ENCODE measurements around the gene PPM1B.
"Not testable (repeated sequence)": the region's sequence is repeated elsewhere in the genome, so short reads cannot be mapped to it uniquely, and the experiment has no call there.

The PPM1B gene

DNA sequence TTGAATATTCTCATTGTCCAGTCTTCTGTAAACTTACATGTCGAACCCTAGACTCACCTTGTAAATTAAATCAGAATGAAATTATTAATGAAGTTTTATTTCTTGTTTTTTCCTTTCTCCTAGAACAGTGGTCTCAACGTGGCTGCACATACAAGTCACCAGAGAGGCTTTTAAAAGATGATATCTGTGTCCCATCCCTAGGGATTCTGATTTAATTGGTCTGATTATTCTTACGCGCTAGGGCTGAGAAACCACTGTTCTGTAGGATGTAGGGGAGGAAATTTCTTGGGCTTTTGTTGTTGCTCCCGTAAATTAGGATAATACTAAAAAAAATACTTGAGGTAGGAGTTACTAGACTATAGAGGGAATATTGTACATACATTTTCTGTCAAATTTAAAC is 32.1 kb downstream of the PPM1B start:
- DNase-seq (ENCODE audit: low spot score) = no peak

DNA sequence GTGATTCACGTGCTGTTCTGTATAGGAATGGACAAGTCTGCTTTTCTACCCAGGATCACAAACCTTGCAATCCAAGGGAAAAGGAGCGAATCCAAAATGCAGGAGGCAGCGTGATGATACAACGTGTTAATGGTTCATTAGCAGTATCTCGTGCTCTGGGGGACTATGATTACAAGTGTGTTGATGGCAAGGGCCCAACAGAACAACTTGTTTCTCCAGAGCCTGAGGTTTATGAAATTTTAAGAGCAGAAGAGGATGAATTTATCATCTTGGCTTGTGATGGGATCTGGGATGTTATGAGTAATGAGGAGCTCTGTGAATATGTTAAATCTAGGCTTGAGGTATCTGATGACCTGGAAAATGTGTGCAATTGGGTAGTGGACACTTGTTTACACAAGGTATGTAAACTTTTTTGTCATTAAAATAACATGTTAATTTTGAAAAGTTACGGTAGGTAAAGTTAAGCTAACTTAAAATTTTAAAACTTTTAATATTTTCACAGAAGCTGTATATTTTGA is 33.0 kb downstream of the PPM1B start:
- DNase-seq (ENCODE audit: low spot score) = no peak

DNA sequence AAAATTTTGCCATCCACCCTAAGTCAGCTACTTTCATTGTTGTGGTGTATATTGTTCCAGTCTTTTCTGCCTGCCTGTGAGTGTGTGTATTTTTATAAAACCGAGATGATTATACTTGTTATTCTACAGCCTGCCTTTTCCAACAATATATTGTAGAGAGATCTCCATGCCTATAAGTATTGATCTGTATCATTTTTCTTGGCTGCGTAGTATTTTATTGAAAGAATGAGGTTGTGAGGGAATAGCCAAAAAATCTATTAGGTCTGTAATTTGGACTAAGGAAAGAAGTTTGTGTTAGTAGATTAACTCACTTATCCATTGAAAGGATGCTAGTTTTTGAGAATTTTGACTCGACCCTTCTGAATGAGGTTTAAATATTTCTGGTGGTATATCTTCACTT is 34.9 kb downstream of the PPM1B start:
- no peak for DNase-seq (ENCODE audit: low spot score)

DNA sequence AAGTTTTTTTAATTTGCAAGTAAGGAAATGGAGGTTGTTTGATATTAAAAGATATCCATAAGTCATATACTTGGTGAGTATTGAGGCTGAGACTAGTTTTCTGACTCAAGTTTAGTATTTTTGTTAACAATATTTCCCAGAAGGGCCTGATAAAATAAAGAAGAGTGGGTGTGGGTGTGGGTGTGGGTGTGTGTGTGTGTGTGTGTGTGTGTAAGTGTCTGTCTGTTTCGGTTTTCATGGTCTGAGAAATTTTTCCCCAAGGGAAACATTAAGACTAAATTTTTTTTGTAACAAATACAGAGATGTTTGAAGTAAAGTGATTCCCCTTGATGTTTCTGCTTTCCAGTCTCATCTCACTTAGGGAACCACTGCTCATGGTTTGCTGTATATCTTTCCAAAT is 36.5 kb downstream of the PPM1B start:
- DNase-seq (ENCODE audit: low spot score) = no peak

DNA sequence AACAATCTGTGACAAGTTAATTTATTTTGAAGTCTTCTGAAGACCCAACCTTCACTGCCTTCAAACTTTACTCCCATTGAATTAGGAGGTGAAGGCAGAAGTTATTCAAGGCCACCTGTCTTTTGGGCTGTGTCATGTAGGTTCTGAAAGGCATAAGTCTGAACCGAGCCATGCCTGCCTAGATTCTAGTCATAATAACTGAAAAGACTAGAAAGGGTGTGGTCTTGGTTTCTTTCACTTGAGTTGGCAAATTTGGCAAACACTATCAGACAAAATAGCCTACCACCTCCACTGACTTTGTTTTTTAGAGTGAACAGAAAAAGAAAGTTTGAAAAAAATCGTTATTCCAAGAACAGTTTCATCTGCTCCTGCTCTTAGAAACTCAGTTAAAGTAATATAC is 38.4 kb downstream of the PPM1B start:
- no peak for DNase-seq (ENCODE audit: low spot score)

DNA sequence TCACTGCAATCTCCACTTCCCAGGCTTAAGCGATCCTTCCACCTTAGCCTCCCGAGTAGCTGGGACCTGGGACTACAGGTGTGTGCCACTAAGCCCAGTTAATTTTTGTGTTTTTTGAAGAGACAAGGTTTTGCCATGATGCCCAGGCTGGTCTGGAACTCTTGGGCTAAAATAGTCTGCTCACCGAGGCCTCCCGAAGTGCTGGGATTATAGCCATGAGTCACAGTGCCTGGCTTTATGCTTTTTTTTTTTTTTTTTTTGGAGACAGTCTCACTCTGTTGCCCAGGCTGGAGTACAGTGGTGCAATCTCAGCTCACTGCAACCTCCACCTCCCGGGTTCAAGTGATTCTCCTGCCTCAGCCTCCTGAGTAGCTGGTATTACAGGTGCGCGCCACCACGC is 39.0 kb downstream of the PPM1B start:
- DNase-seq (ENCODE audit: low spot score) = not testable (repeated sequence)

DNA sequence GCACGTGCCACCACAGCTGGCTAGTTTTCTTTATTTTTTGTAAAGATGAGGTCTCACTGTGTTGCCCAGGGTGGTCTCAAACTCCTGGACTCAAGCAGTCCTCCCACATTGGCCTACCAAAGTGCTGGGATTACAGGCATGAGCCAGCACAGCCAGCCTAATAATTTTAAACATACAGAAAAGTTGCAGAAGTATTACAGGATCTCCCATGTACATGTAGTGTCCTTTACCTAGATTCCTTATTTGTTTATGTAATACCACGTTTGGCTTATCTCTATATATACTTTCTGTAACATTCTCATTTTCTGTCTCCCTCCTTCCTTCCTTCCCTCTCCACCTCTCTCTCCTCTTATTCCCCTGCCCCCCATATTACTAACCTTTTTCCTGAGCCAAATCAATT is 41.7 kb downstream of the PPM1B start:
- no peak for DNase-seq (ENCODE audit: low spot score)

DNA sequence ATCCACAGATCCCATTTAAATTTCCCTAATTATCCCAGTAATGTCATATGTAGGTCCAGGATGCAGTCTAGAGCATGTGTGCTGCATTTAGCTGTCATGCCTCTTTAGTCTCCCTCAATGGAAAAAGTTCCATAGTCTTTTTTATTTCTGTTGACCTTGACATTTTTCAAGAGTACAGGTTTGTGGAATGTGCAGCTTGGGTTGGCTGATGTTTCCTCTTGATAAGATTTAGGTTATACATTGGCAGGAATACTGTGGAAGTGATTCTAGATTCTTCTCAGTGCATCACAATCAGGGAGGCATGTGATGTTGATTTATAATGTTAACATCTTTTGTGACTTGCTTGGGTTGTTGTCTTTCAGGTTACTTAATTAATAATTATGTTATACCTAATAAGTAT is 42.5 kb downstream of the PPM1B start:
- DNase-seq (ENCODE audit: low spot score) = no peak

DNA sequence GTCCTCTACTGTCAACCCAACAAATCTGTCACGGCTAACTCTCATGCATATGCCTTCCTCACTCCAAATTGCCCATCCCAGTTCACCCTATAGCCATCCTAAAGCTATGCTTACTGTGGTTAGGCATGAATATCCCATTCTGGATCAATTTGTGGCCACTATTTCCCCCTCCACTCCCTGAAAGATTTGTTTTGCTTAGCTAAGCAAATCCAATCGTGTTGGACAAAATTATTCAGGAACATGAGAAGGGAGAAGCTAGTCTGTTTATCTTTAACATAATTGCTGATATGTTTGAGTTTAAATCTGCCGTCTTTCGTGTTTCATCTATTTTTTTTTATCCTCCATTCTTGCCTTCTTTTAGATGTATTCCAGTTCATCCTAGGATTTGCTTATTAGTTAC is 43.6 kb downstream of the PPM1B start:
- no peak for DNase-seq (ENCODE audit: low spot score)

DNA sequence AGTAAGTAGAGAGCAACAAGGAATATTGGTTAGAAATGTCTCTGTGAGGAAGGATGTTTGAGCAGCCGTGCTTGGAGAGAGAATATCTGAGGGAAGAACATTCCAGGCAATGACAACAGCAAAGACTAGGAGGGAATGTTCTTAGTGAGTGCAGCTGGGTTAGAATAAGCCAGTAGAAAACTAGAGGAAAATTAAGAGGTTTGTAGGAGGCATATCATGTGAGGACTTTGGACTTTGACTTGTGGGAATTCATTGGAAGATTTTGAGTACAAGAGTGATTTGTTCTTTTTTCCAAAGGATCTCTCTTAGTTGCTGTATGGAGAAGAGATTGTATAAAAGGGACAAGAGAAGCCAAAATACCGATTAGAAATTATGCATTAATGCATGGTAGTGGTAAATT is 47.2 kb downstream of the PPM1B start:
- DNase-seq (ENCODE audit: low spot score) = no peak

DNA sequence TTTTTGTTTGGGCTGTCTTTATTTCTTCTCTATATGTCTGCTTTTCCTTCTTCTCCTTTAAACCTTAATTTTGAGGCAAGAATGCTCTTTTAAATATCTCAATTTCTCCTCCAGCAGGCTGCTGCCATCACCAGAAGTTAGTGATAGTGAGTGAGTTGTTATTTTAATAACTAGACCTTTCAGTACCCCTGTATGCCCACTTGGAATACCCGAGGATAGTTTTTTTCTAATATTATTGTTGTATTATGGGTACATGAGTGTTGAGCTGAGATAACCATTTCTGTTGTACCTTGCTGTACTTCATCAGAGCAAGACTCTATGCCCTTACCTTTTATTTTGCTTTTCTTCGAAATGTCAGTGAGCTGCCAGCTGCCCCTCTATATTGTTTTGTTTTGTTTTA is 50.1 kb downstream of the PPM1B start:
- no peak for DNase-seq (ENCODE audit: low spot score)

DNA sequence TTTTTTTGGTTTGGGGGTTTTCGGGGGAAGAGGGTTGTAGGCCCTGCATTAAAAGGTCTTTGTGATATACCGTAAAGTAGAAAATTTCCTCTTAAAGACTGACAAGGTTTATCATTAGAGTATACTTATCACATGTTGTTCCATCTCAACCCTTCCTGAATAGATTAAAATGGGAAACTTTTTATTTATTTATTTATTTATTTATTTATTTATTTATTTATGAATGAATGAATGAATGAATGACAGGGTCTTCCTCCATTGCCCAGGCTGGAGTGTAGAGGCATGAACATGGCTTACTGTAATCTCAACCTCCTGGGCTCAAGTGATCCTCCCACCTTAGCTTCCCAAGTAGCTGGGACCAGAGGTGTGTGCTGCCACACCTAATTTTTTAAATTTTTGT is 58.1 kb downstream of the PPM1B start:
- no peak for DNase-seq (ENCODE audit: low spot score)

DNA sequence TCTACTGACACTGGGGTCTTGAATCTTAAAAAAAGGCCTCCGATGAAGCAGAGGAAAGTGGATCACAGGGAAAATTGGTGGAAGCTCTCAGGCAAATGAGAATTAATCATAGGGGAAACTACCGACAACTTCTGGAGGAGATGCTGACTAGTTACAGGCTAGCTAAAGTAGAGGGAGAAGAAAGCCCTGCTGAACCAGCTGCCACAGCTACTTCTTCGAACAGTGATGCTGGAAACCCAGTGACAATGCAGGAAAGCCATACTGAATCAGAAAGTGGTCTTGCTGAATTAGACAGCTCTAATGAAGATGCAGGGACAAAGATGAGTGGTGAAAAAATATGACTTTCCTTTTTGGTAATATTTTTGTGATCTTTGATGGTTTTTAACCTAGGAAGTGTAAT is 61.7 kb downstream of the PPM1B start:
- no peak for DNase-seq (ENCODE audit: low spot score)

DNA sequence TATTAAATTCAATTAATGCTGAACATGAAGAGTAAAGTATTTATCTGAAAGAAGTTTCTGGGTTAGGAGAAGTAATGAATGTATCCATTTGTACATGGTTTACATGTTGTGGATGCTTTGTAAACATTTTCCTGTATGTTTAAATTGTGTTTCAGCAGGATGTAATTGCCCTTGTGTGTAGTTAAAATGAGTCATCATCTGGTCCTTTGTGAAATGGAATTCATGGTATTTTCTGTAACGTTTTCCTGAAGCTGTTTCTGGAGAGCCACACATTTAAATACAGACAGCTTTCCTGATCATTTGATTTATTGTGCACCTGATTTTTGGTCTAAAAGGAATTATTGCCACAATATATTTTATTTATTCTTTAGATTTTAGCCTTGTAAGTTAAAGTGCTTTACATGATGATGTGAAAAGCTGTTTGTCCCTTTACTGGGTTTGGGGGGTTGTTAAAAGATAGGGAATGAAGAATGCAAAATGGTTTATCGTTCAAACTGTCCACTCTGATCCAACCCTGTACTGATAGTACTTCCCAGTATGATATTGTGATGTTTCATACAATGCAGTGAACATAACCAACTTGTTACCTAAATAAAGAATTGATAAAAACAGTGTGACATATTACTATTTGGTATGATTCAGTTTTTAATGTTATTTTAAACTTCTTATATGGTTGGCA is 64.9 kb downstream of the PPM1B start:
- DNase-seq (ENCODE audit: low spot score) = no peak

DNA sequence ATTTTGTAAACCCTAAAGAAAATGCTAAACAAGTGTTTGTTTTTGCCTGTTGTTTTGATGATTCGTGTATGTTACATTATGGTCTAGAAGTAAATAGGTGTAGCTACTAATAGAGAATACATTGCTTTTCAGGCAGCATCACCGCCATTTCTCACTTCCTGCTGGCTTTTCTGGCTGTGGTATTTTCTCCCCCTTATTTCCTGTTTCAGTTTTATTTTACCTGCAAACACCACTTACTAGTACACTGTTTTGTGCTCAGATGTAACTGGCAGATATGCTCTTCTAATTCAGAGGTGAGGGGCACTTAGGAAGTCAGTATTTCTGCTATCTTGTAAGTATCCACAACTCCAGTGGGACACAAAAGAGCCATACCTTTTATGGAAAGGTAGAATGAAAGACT is 68.5 kb downstream of the PPM1B start:
- DNase-seq (ENCODE audit: low spot score) = peak; percentile 45

DNA sequence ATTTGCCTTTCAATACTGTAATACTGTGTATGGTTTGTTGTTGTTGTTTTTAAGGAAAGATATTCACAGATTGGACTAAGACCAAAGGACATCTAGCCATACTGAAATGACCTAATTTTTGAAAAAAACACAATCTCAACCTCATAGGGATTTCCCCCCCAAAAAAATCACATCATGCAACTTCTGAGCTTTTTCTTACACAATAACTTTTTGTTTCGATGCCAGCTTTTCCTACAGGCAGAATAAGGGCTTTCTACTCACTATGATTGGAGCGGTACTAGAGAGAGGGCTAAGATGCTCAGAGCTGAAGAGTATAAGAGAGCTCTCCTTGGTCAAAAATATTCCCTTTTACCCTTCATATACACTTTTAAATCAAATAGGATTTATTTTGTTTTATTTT is 74.2 kb downstream of the PPM1B start:
- DNase-seq (ENCODE audit: low spot score) = no peak

DNA sequence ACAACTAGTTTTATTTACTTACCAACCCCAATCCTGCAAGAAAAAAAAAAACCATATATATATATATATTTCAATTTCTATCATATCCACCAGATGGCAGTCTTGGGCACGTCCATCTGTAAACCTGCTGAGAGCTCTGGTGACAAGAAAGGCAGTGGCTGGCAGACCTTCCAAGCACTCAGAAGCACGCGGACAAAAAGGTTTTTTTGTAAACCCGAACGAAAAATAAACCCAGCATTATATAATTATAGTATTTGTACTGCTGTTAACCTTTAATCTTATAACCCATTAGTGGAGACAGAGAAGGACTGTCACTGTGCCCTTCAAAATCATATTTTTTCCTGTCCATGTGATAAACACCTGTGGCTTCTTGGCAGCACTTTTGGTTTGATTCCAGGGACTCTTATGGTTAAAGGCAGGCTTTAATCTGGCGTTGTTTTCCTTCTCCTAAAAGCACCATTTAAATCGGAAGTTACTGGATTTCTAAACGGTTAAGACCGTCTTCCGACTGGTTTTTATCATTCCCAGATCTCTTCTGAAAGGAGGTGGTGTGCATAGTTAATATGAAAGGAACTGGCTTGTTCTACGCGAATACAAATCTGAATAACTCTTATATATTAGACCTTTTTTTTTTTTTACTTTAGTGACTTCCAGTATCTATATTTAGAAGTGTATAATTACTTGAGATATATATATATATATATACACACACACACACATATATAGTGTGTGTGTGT is 75.6 kb downstream of the PPM1B start:
- peak; percentile 56 for DNase-seq (ENCODE audit: low spot score)

DNA sequence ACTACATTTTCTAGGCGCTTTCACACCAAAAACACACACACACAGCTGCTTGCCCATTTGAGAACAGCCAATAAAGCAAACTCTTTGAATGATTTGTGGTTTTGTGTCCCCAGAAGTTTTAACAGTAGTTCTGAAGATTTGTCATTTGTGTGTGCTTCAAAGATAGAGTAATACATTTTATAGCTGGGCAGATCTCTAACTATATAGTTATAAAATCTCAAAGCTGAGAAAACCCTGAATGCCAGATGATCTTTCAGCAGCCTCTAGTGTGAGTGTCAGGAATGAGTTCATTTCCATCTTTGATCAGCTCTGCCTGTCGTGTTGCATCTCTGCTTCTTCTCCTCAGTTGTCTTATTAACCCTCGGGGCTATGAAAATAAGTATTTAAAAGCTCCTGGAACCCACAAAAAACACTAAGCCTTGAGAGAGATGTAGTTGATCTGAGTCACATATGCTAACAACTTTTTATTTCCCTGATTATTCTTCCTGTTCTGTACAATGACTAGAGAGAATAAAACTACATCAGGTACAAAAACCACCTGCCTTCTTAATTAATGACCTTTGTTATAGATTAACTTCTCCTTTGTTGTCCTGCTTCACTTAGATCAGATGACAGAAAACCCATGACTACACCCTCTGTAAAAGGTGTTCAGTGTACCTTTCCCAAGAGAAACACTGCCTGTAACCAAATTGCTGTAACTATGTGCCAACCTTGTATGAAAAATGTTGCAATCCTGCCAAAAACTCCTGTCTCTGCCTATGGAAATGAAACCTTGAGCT is 76.6 kb downstream of the PPM1B start:
- DNase-seq (ENCODE audit: low spot score) = no peak

DNA sequence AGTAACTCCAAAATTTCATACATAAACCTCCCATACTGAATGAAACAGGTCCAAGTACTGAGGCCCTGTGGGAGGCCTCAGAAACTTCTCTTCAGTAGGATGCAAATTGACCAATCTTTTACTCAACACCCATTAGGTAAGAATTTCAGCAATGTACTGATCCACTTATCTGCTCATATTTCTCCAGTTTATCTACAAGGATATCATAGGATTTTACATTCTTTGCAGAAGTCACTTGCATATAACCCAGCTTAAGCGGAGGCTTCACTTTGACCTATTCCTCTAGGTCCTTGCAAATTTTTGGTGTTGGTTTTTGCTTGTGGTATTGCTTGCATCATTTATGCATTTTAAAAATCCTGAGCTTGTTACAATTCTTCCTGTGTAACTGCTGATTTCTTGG is 77.8 kb downstream of the PPM1B start:
- DNase-seq (ENCODE audit: low spot score) = no peak

DNA sequence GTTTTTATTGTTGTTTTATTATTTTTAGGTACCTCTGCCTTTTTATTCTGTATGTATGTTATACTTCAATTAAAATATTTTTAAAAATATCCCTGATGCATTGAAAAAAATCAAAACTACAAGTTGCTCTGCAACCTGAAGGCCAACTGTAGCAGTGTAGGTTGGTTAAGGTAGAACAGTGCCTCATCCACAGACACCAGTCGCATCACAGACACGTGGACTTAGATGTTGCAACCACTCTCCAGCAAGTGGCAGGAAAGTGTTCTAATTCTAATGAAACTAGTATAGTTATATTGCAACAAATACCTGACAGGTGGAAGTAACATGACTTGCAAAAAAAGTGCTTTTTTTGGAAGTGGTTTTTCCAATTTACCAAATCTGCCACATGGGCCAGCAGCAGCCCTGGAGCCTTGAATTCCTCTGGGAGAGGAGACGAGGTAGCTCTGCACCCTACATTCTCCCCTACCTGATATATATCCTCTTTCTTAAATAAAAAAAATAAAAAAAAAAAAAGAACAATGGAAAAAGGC is 78.2 kb downstream of the PPM1B start:
- no peak for DNase-seq (ENCODE audit: low spot score)

DNA sequence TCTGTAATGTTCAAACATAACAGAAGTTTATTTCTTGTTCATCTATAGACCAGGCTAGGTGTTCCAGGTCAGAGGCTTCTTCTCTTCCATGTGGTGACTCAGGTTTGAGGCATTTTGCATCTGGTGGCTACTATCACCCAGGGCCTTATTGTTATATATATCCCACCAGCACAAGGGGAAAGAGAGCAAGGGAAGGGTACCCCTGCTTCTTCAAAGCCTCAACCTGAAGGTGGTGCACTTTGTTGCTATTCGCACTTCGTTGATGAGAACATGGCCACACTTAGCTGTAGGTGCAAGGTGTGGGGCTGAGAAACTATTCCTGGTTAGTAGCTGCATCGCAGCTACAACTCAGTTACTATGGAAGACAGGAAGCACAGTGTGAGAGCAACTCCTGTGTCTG is 79.2 kb downstream of the PPM1B start:
- DNase-seq (ENCODE audit: low spot score) = no peak

DNA sequence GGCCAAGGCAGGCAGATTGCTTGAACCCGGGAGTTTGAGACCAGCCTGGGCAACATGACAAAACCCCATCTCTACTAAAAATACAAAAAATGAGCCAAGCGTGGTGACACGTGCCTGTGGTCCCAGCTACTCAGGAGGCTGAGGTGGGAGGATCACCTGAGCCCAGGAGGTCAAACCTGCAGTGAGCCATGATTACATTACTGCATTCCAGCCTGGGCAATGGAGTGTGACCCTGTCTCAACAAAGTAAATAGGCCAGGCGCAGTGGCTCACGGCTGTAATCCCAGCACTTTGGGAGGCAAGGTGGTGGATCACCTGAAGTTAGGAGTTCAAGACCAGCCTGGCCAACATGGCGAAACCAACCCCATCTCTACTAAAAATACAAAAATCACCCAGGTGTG is 80.6 kb downstream of the PPM1B start:
- DNase-seq (ENCODE audit: low spot score) = not testable (repeated sequence)

DNA sequence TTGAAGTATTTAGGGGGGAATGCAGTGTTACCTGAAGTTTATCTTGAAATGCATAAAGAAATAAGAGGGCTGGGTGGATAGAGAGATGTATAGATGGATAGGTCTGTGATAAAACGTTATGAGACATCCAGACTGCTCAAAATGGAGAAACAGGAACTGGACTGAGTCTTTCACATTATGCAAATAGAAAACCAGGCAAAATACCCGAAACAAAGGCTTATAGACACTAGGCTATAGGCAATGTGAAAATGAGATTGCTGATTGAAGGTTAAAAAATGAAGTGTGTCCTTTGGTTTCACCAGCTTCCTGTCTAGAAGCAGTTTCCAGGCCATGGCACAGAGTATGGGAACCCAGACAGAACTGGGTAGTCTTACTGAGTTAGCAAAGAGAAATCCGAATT is 81.7 kb downstream of the PPM1B start:
- DNase-seq (ENCODE audit: low spot score) = no peak

Data from germinal center (tissue), 1 donor.